Endothelial cell of umbilical vein (primary cell): ENCODE measurements around the gene FHOD1. TPM values are rescaled to one million over a fixed set of nuclear protein-coding genes. Genes with fewer than 3 reads are reported as not detected.

Experiments
- BruUV-seq: library from RNA; stranded (reverse); fragments of 400-500 nt; replicated peaks from 2 replicates; lab custom pipeline; 2021; lab: Mats Ljungman, UMichigan
- CTCF ChIA-PET: fragments of 300-600, 350-600 bp; sonication (Branson Sonifier 250); formaldehyde crosslinking; loops from one replicate; lab custom pipeline; 2021; ENCODE audit warnings: antibody characterized with exemption, inconsistent platforms; lab: Charles Lee
- POLR2A ChIA-PET: fragments of 300-600, 350-600 bp; sonication (Branson Sonifier 250); formaldehyde crosslinking; loops from one replicate; lab custom pipeline; 2021; ENCODE audit warnings: antibody characterized with exemption, inconsistent platforms; lab: Charles Lee
- DNase-seq: peaks from one replicate; pipeline ENCODE4 v3.0.0-alpha.2; 2011; ENCODE audit warnings: low read depth, low spot score
- FAIRE-seq: peaks from 2 replicates; lab custom pipeline; 2011; peaks lifted over from hg19 to GRCh38; lab: Jason Lieb, UNC
- H2AFZ ChIP-seq: 2 replicates; pipeline ENCODE4 v1.6.0; 2012; ENCODE audit warnings: low read depth, low read length, control low read depth, inconsistent platforms
- H3K27ac ChIP-seq: 2 replicates; pipeline ENCODE4 v1.5.1; 2011; ENCODE audit warnings: low read depth, mild to moderate bottlenecking, control low read depth, low read length, moderate library complexity; ENCODE audit not compliant: insufficient read depth
- H3K27me3 ChIP-seq, 2 experiments: 2 replicates each; pipeline versions ENCODE4 v1.6.0 to v1.6.1; 2011; ENCODE audit warnings: low read length in 2 of 2, mixed read lengths in 1 of 2; ENCODE audit not compliant: control insufficient read depth in 2 of 2, insufficient read depth in 2 of 2
- H3K36me3 ChIP-seq, 2 experiments: 2 replicates in 1 of 2; 3 replicates in 1 of 2; pipeline ENCODE4 v1.5.1; 2011; ENCODE audit warnings: low read length in 2 of 2, mild to moderate bottlenecking in 1 of 2, moderate library complexity in 1 of 2; ENCODE audit not compliant: control insufficient read depth in 2 of 2, insufficient read depth in 2 of 2; ENCODE audit errors: extremely low read depth in 1 of 2
- H3K4me1 ChIP-seq: 3 replicates; pipeline ENCODE4 v1.5.1; 2011; ENCODE audit warnings: mild to moderate bottlenecking, low read length; ENCODE audit not compliant: control insufficient read depth, insufficient read depth; ENCODE audit errors: extremely low read depth
- H3K4me2 ChIP-seq: 2 replicates; pipeline ENCODE4 v1.6.1; 2011; ENCODE audit warnings: low read length, control low read depth, mixed read lengths; ENCODE audit not compliant: insufficient read depth
- H3K4me3 ChIP-seq, 3 experiments: fragments of 200-600 bp in 1 of 3; sonication (generic), shearing (Covaris generic) in 1 of 3; replicated peaks in 1 of 3; 2 replicates each; pipeline ENCODE4 v1.5.1; 2011 to 2016; ENCODE audit warnings: control low read depth in 3 of 3, low read length in 3 of 3, mild to moderate bottlenecking in 2 of 3, inconsistent platforms in 1 of 3, low read depth in 1 of 3, moderate library complexity in 1 of 3; ENCODE audit not compliant: insufficient read depth in 1 of 3
- H3K79me2 ChIP-seq: 2 replicates; pipeline ENCODE4 v1.6.0; 2012; ENCODE audit warnings: low read length, inconsistent platforms; ENCODE audit not compliant: control insufficient read depth, insufficient read depth
- H3K9ac ChIP-seq: replicated peaks from 2 replicates; pipeline ENCODE3; 2011; ENCODE audit warnings: low read length, control low read depth; ENCODE audit not compliant: insufficient read depth; ENCODE audit errors: extremely low read depth
- H3K9me1 ChIP-seq: replicated peaks from 3 replicates; pipeline ENCODE4 v1.6.0; 2011; ENCODE audit warnings: mild to moderate bottlenecking, low read length; ENCODE audit not compliant: control insufficient read depth, insufficient read depth; ENCODE audit errors: extremely low read depth
- H3K9me3 ChIP-seq: replicated peaks from 2 replicates; pipeline ENCODE4 v1.5.1; 2012; ENCODE audit warnings: low read length, inconsistent platforms; ENCODE audit not compliant: control insufficient read depth, insufficient read depth
- H4K20me1 ChIP-seq: replicated peaks from 2 replicates; pipeline ENCODE3; 2011; ENCODE audit warnings: mild to moderate bottlenecking, low read length; ENCODE audit not compliant: control insufficient read depth, insufficient read depth; ENCODE audit errors: extremely low read depth
- EZH2 ChIP-seq: IDR thresholded peaks from 2 replicates; pipeline ENCODE4 v1.6.1; 2012; ENCODE audit warnings: borderline replicate concordance, low read depth, mild to moderate bottlenecking, moderate library complexity, low read length, inconsistent platforms; ENCODE audit not compliant: severe bottlenecking
- FOS ChIP-seq: IDR thresholded peaks from 2 replicates; pipeline ENCODE4 v1.6.1; 2011; ENCODE audit warnings: mild to moderate bottlenecking, low read length, moderate library complexity, borderline replicate concordance; ENCODE audit not compliant: insufficient read depth
- GATA2 ChIP-seq: IDR thresholded peaks from 2 replicates; pipeline ENCODE4 v1.7.0; 2011; ENCODE audit warnings: low read depth, mild to moderate bottlenecking, moderate library complexity, mixed read lengths, low read length; ENCODE audit not compliant: insufficient read length, insufficient read depth
- JUN ChIP-seq: IDR thresholded peaks from 2 replicates; pipeline ENCODE4 v1.6.1; 2011; ENCODE audit warnings: borderline replicate concordance, low read depth; ENCODE audit not compliant: insufficient read length, insufficient read depth
- MYC ChIP-seq: IDR thresholded peaks from one replicate; pipeline ENCODE4 v1.6.1; 2011; ENCODE audit warnings: mild to moderate bottlenecking, low read depth, low read length
- POLR2A ChIP-seq: IDR thresholded peaks from 2 replicates; pipeline ENCODE4 v1.6.1; 2012; ENCODE audit warnings: low read depth, mild to moderate bottlenecking, control low read depth, low read length
- POLR2AphosphoS5 ChIP-seq: IDR thresholded peaks from 2 replicates; pipeline ENCODE4 v1.6.1; 2012; ENCODE audit warnings: low read depth, mild to moderate bottlenecking, control low read depth, low read length, moderate library complexity; ENCODE audit not compliant: insufficient read depth
- dilution Hi-C: fragments of 300-500 bp; cut with MboI; formaldehyde crosslinking; loops from one replicate; pipeline ENCODE4 v1.15.0; 2019; ENCODE audit warnings: low sequenced_read_pairs; ENCODE audit not compliant: extremely low pct_ligation_motif_present
- intact Hi-C: fragments of 100-400 bp; cut with micrococcal nuclease; formaldehyde crosslinking; loops from one replicate; pipeline ENCODE4 v1.10.0; 2022
- polyA plus RNA-seq, 4 experiments: library from polyadenylated mRNA; depleted of rRNA in 3 of 4; stranded (reverse) in 3 of 4; unstranded in 1 of 4; fragments of >200 nt; gene quantifications; 2 replicates each; pipeline versions ENCODE4 v1.2.1 to v1.2.3, GENCODE V29; 2011 to 2012; ENCODE audit warnings: missing spikeins in 1 of 4
- total RNA-seq: library from RNA; stranded (reverse); gene quantifications from 2 replicates; pipeline ENCODE4 v1.2.3, GENCODE V29; 2021
- TF ChIP-seq, protein P1 (sequence below), 2 donors: IDR thresholded peaks; 1 replicate in 1 of 2; 2 replicates in 1 of 2; pipeline ENCODE4 v1.5.1; 2011; ENCODE audit warnings: low read length in 2 of 2, mild to moderate bottlenecking in 2 of 2, moderate library complexity in 2 of 2, control low read depth in 1 of 2, inconsistent platforms in 1 of 2, low read depth in 1 of 2; ENCODE audit not compliant: insufficient read depth in 1 of 2; ENCODE audit errors: extremely low read depth in 1 of 2
- TF ChIP-seq, protein P2 (sequence below): IDR thresholded peaks from 2 replicates; pipeline ENCODE4 v1.6.1; 2011; ENCODE audit not compliant: insufficient read depth, insufficient read length

FHOD1 gene
- total and polyA plus RNA-seq, 2 donors (not counting 3 experiments of a cell fraction or from before 2014, with no cell fraction given): 63.6 to 124 TPM

DNA sequence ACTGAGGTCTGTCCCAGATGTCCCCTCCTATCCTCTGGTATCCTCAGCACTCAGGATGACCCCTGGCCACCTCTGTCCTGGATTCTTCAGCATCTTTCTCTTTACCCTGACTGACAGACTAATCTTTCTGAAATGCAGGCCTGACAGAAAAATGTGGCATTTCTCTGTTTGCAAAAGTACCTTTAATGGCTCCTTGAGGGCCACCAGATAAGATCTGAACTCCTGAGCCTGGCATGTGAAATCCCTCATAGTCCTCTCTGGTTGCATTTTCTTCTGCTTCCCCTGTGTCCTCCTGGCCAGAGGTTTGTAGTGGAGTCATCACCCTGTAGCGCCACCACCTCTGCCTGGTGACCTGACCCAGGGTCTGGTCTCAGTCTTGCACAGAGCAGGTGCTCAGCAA is 50.4 kb downstream of the FHOD1 start:
- Histone ChIP-seq H3K9ac (no peak overlapping the region), H3K4me2 (no peak overlapping the region), H3K4me1 (peaks cover 17% of the 10 kb centered on the region), H3K9me1 (no peaks in the 10 kb centered on the region), H3K27ac (no peak overlapping the region), H4K20me1 (no peaks in the 10 kb centered on the region), H3K36me3 (peaks cover 19 to 52% of the 10 kb centered on the region in 2 experiments), H3K27me3 (no peaks in the 10 kb centered on the region), H3K79me2 (peaks cover 46% of the 10 kb centered on the region), H3K9me3 (no peaks in the 10 kb centered on the region), H2AFZ (no peak overlapping the region), H3K4me3 (no peak overlapping the region)
- no peak for DNase-seq
- ChIA-PET POLR2A (interaction anchor here (1.7 kb wide), 1 partner anchor 51 kb away, joined by 6 read pairs; the partner anchor contains the start of gene FHOD1), CTCF (interaction anchor here (1.5 to 2.4 kb wide), 6 partner anchors 10 to 64 kb away, joined by 3 to 9 read pairs (median 6); no protein-coding TSS in a partner anchor)
- dilution Hi-C loops (no loop called here), intact Hi-C loops (loop anchor here (10.0 kb wide), 1 partner anchor 198 kb away; the partner anchor contains the start of gene TPPP3)
- FAIRE-seq: no peak
- TF ChIP-seq POLR2AphosphoS5 (no peak), MYC (no peak), GATA2 (no peak), EZH2 (no peak), JUN (no peak), FOS (no peak), POLR2A (no peak)
- TF ChIP-seq, protein P1, sequence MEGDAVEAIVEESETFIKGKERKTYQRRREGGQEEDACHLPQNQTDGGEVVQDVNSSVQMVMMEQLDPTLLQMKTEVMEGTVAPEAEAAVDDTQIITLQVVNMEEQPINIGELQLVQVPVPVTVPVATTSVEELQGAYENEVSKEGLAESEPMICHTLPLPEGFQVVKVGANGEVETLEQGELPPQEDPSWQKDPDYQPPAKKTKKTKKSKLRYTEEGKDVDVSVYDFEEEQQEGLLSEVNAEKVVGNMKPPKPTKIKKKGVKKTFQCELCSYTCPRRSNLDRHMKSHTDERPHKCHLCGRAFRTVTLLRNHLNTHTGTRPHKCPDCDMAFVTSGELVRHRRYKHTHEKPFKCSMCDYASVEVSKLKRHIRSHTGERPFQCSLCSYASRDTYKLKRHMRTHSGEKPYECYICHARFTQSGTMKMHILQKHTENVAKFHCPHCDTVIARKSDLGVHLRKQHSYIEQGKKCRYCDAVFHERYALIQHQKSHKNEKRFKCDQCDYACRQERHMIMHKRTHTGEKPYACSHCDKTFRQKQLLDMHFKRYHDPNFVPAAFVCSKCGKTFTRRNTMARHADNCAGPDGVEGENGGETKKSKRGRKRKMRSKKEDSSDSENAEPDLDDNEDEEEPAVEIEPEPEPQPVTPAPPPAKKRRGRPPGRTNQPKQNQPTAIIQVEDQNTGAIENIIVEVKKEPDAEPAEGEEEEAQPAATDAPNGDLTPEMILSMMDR (IDR thresholded peaks at IDR 0.05; ENCODE audit: extremely low read depth in 1 of 2, insufficient read depth in 1 of 2, low read depth in 1 of 2, low read length in 2 of 2): no peak
- TF ChIP-seq, protein P2, sequence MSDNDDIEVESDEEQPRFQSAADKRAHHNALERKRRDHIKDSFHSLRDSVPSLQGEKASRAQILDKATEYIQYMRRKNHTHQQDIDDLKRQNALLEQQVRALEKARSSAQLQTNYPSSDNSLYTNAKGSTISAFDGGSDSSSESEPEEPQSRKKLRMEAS: no peak
- BruUV-seq: no TSS peak
